Forelimb muscle (tissue), 1 donor: ENCODE data around the gene SELENOS. TPM values are rescaled to one million over a fixed set of nuclear protein-coding genes. Genes with fewer than 3 reads are reported as not detected.

Source experiments
- polyA plus RNA-seq: library from polyadenylated mRNA; unstranded; fragments of 120-200 nt; gene quantifications from one replicate; pipeline ENCODE4 v1.2.1, GENCODE V29; 2013; ENCODE audit not compliant: insufficient read length

Gene SELENOS
- polyA plus RNA-seq, 1 donor = 35.9 TPM

Other genes with a start within 250 kb of the SELENOS start
- gene CHSY1, start 25.4 kb downstream of the SELENOS start, polyA plus RNA-seq = 27.9 TPM
- 33.8 TPM for gene SNRPA1, start 17.8 kb upstream of the SELENOS start, polyA plus RNA-seq
- gene PCSK6, start 212.2 kb upstream of the SELENOS start, polyA plus RNA-seq = 10.2 TPM